Esophagus muscularis mucosa (tissue), 4 donors: ENCODE results near the gene RAB37. TPM values are rescaled to one million over a fixed set of nuclear protein-coding genes. Genes with fewer than 3 reads are reported as not detected.

ENCODE experiments used
- DNase-seq: peaks from one replicate; pipeline ENCODE4 v3.0.0-alpha.2; 2017; ENCODE audit errors: extremely low spot score
- H3K27ac ChIP-seq, 4 donors: fragments of 200-600 bp; sonication (generic); replicated peaks in 1 of 4; 1 replicate in 3 of 4; 2 replicates in 1 of 4; pipeline ENCODE4 v1.5.1; 2016 to 2019; ENCODE audit warnings: mild to moderate bottlenecking in 1 of 4
- H3K27me3 ChIP-seq, 4 donors: fragments of 200-600 bp; sonication (generic); one replicate each; pipeline versions ENCODE4 v1.5.1 to v1.6.0; 2016 to 2019
- H3K36me3 ChIP-seq, 4 donors: fragments of 200-600 bp; sonication (generic); one replicate each; pipeline ENCODE4 v1.5.1; 2016 to 2019
- H3K4me1 ChIP-seq, 4 donors: fragments of 200-600 bp; sonication (generic); one replicate each; pipeline ENCODE4 v1.5.1; 2016 to 2019
- H3K4me3 ChIP-seq, 4 donors: fragments of 200-600 bp; sonication (generic); 1 replicate in 2 of 4; 2 replicates in 2 of 4; pipeline ENCODE4 v1.5.1; 2016 to 2019; ENCODE audit warnings: mild to moderate bottlenecking in 4 of 4, moderate library complexity in 1 of 4
- H3K9me3 ChIP-seq, 4 donors: fragments of 200-600 bp; sonication (generic); 1 replicate in 3 of 4; 2 replicates in 1 of 4; pipeline ENCODE4 v1.5.1; 2016 to 2019
- EP300 ChIP-seq: sonication (generic); formaldehyde crosslinking; IDR thresholded peaks from one replicate; pipeline ENCODE4 v1.6.1; 2017; ENCODE audit warnings: antibody characterized with exemption
- POLR2A ChIP-seq: fragments of 450-650 bp; IDR thresholded peaks from one replicate; pipeline ENCODE4 v1.6.1; 2017; ENCODE audit warnings: antibody characterized with exemption, moderate library complexity, mild to moderate bottlenecking, low read depth
- POLR2AphosphoS5 ChIP-seq, 2 donors: sonication (generic); formaldehyde crosslinking; IDR thresholded peaks; one replicate each; pipeline ENCODE4 v1.6.1; 2017; ENCODE audit warnings: antibody characterized with exemption in 2 of 2
- WGBS: methylation state at CpG from one replicate; pipeline ENCODE4 v1.1.5; 2018; 5-methylcytosine and 5-hydroxymethylcytosine counted together
- intact Hi-C: fragments of 100-400 bp; cut with DNase I; formaldehyde crosslinking; loops from one replicate; pipeline ENCODE4 v1.15.1; 2023
- total RNA-seq, 4 donors: library from RNA; depleted of rRNA; stranded (reverse); fragments of >200 nt; gene quantifications; one replicate each; pipeline versions ENCODE4 v1.1.0 to v1.2.1, GENCODE V29; 2016
- TF ChIP-seq, protein P1 (sequence below), 3 experiments: fragments of 200-600 bp in 2 of 3; fragments of 450-650 bp in 1 of 3; sonication (generic) in 2 of 3; IDR thresholded peaks; one replicate each; pipeline ENCODE4 v1.5.1; 2017 to 2019; ENCODE audit warnings: antibody characterized with exemption in 3 of 3, mild to moderate bottlenecking in 2 of 3, moderate library complexity in 1 of 3

RAB37 gene
- total RNA-seq, 4 donors from 2014 or later: 1.4 to 3.3 (median 2.5) TPM

DNA sequence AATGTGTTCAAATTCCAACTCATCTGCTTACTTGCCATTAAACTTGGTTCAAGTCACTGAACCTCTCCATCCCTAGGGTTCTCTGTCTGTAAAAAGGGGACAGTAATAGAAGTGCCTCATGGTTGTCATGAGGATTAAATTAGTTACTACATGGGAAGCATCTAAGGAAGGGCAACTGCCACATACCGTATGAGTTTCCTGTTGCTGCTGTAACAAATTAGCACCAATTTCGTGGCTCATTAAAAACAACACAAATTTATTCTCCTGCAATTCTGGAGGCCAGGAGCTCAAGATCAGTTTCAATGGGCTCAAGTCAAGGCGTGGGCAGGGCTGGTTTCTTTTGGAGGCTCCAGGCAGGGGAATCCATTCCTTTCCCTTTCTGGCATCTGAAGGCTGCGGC is 43.0 kb upstream of the RAB37 start:
- no peak for DNase-seq
- WGBS: 94% methylated on average over 4 of the region's 4 CpGs

GRCh38 chr17:74695629-74696028 is 41.4 kb upstream of the RAB37 start:
- peaks cover 0 to 3% (median 1%) of the 10 kb centered on the region in 4 donors for H3K9me3 ChIP-seq
- intact Hi-C loops: no loop called here
- H3K36me3 ChIP-seq: no peaks in the 10 kb centered on the region
- no peak overlapping the region for H3K27ac ChIP-seq
- no peaks in the 10 kb centered on the region for H3K4me1 ChIP-seq
- WGBS: 85% methylated on average over 9 of the region's 11 CpGs
- no peak overlapping the region for H3K4me3 ChIP-seq
- TF ChIP-seq, protein P1, sequence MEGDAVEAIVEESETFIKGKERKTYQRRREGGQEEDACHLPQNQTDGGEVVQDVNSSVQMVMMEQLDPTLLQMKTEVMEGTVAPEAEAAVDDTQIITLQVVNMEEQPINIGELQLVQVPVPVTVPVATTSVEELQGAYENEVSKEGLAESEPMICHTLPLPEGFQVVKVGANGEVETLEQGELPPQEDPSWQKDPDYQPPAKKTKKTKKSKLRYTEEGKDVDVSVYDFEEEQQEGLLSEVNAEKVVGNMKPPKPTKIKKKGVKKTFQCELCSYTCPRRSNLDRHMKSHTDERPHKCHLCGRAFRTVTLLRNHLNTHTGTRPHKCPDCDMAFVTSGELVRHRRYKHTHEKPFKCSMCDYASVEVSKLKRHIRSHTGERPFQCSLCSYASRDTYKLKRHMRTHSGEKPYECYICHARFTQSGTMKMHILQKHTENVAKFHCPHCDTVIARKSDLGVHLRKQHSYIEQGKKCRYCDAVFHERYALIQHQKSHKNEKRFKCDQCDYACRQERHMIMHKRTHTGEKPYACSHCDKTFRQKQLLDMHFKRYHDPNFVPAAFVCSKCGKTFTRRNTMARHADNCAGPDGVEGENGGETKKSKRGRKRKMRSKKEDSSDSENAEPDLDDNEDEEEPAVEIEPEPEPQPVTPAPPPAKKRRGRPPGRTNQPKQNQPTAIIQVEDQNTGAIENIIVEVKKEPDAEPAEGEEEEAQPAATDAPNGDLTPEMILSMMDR (IDR thresholded peaks at IDR 0.05): no peak
- TF ChIP-seq POLR2A (no peak), EP300 (no peak), POLR2AphosphoS5 (IDR thresholded peaks at IDR 0.05) (no peak)
- H3K27me3 ChIP-seq: peaks cover 0 to 32% (median 0%) of the 10 kb centered on the region in 4 donors
- no peak for DNase-seq

More for the DNA sequence above, 43.0 kb upstream of the RAB37 start:
- TF ChIP-seq POLR2A (no peak), POLR2AphosphoS5 (IDR thresholded peaks at IDR 0.05) (no peak), EP300 (no peak)
- TF ChIP-seq, protein P1 (IDR thresholded peaks at IDR 0.05): no peak
- Histone ChIP-seq H3K27ac (no peak overlapping the region), H3K36me3 (no peaks in the 10 kb centered on the region), H3K27me3 (peaks cover 0 to 25% (median 0%) of the 10 kb centered on the region in 4 donors), H3K9me3 (peaks cover 0 to 3% (median 1%) of the 10 kb centered on the region in 4 donors), H3K4me3 (no peak overlapping the region), H3K4me1 (no peaks in the 10 kb centered on the region)
- intact Hi-C loops: no loop called here

DNA sequence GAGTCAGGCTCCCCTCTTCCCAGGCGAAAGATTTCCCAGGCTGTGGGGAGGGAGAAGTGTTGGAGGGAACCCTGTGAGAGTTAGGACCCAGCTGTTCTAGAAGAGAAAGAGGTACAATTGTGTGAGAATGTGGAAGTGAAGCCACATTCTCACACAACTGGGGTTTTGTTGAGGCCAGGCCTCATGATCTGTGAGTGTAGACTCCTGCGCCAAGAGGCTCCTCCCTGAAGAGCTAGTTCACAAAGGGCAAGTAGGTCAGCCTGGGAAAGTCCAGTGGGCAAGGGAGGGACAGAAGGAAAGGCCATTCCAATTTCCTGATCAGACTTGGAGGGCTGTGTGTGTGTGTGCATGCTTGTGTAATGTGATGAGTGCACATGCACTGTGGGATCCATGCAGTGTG is 39.5 kb upstream of the RAB37 start:
- Histone ChIP-seq H3K27me3 (peaks cover 0 to 32% (median 0%) of the 10 kb centered on the region in 4 donors), H3K4me1 (no peaks in the 10 kb centered on the region), H3K36me3 (no peaks in the 10 kb centered on the region), H3K4me3 (no peak overlapping the region), H3K27ac (no peak overlapping the region), H3K9me3 (peaks cover 0 to 3% (median 1%) of the 10 kb centered on the region in 4 donors)
- no peak for DNase-seq
- intact Hi-C loops: no loop called here
- TF ChIP-seq, protein P1 (IDR thresholded peaks at IDR 0.05): no peak
- TF ChIP-seq POLR2A (no peak), POLR2AphosphoS5 (IDR thresholded peaks at IDR 0.05) (no peak), EP300 (no peak)
- WGBS: 60% methylated on average over 2 of the region's 2 CpGs

- H3K4me3 ChIP-seq: no peak overlapping the region
- WGBS: 87% methylated on average over 6 of the region's 7 CpGs
- intact Hi-C loops: no loop called here
Measured at GRCh38 chr17:74698069-74698468, 39.0 kb upstream of the RAB37 start.

More at GRCh38 chr17:74698069-74698468, 39.0 kb upstream of the RAB37 start:
- peaks cover 0 to 36% (median 0%) of the 10 kb centered on the region in 4 donors for H3K27me3 ChIP-seq
- no peaks in the 10 kb centered on the region for H3K4me1 ChIP-seq
- TF ChIP-seq POLR2A (no peak), POLR2AphosphoS5 (IDR thresholded peaks at IDR 0.05) (no peak), EP300 (no peak)
- TF ChIP-seq, protein P1 (IDR thresholded peaks at IDR 0.05): no peak
- no peak overlapping the region for H3K27ac ChIP-seq
- DNase-seq: no peak
- H3K36me3 ChIP-seq: no peaks in the 10 kb centered on the region
- peaks cover 0 to 3% (median 1%) of the 10 kb centered on the region in 4 donors for H3K9me3 ChIP-seq
